GM18498 (cell line): ENCODE measurements around the gene DMBT1.

Experiments
- ATAC-seq: cut with Tn5 transposase; IDR thresholded peaks from one replicate; pipeline ENCODE4 v1.9.1; 2021; ENCODE audit warnings: mild to moderate bottlenecking, moderate library complexity; ENCODE audit not compliant: unreplicated experiment

The DMBT1 gene

GRCh38 chr10:122548407-122549085 lies 12.0 kb upstream of the DMBT1 start:
- ATAC-seq: no peak

DNA sequence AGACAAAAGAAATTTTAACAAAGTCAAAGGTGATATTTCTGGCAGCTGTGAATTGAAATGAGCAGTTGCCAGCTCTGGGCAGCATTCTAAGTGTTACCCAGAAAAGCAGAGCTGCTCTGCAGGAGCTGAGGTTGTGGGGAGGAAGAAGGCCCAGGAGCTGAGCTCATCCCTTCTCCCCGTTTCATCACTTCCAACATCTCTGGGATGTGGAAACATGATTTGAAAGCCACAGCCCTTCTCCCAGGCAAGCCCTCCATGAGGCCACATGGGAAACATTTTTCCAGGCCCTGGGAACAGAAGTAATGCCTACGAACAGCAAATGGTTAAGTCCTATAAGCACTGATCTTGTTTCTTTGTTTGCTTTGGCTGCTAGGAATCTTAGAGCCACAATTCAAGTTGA lies 10.9 kb upstream of the DMBT1 start:
- no peak for ATAC-seq

DNA sequence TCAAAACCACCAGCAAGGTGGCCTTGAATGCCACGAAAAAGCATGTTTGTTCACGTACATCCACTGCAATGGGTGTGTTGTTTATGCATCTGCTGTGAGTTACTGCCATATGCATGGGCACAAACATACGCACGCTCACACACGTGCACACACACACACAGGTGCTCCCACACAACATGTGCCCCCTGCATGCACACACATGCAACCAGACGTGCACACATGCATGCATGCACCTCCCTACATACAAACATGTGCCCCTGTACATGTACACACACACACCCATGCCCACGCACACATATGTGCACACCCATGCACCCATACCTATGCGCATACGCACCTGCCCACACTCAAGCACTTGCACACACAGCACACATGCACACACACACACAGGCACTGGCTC lies 10.1 kb upstream of the DMBT1 start:
- ATAC-seq: no peak

DNA sequence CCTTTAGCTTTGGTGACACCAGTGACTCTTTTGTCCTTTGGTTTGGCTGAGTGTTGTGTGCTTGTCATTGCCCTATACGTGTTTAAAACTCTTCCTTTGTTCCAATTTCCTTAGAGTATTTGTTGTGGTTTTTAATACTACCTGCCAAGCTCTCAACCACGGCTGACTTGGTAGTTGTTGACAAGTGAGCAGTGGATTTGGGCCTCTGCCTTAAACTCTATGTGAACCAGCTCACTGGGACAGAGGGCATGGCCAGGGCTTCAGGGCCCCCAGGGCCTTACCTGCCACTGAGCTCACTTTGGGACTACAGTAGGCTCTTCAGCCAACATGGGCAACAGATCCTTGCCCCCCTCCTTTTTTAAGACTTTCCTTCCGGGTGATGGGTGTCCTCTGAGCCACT lies 9.6 kb upstream of the DMBT1 start:
- ATAC-seq: no peak

GRCh38 chr10:122551450-122551849 lies 9.1 kb upstream of the DMBT1 start:
- no peak for ATAC-seq

GRCh38 chr10:122553341-122553740 lies 7.2 kb upstream of the DMBT1 start:
- ATAC-seq: no peak

- no peak for ATAC-seq
These were observed 6.2 kb upstream of the DMBT1 start for GRCh38 chr10:122554131-122555036.

- no peak for ATAC-seq
These were observed 5.1 kb upstream of the DMBT1 start for GRCh38 chr10:122555442-122555841.

GRCh38 chr10:122557516-122557915 lies 3.0 kb upstream of the DMBT1 start:
- ATAC-seq: no peak

DNA sequence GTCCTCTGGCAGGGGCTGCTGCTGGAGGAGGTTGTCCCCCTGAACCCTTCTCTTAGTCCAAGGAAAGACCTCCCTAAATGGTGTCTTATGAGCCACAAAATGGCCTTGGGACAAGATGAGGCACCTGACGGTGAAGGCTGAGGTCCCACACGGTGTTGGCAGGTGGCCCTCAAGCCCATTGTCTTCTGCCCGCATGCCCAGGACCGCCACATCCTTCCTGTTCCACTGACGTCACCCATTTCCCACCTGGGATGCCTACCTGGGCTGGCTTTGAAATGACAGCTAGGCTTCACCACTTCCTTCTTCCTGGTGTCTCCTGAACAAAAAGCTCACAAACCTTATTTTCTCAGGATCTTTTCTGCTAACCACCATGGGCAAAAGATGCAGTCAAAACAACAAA lies 2.1 kb upstream of the DMBT1 start:
- no peak for ATAC-seq

DNA sequence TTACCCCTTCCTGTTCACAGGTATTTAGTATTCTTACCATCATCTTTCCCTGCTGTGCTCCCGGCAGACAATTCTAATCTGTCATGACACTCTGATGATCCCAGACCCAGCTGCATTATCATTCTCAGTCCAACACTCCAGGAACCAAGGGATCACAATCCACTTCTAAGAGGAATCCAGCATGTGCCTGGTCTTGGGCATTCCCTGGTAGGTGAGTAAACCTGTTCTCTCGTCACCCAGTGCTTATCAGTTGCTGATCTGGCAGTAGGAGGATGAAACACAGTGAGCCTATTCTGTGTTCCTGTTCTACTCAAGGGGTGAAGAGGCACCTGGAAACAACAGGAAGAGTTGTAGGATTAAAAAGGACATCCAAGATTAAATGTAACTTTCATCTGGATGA lies 1.3 kb upstream of the DMBT1 start:
- no peak for ATAC-seq

- no peak for ATAC-seq
These were observed 658 bp downstream of the DMBT1 start for GRCh38 chr10:122561212-122561611.

DNA sequence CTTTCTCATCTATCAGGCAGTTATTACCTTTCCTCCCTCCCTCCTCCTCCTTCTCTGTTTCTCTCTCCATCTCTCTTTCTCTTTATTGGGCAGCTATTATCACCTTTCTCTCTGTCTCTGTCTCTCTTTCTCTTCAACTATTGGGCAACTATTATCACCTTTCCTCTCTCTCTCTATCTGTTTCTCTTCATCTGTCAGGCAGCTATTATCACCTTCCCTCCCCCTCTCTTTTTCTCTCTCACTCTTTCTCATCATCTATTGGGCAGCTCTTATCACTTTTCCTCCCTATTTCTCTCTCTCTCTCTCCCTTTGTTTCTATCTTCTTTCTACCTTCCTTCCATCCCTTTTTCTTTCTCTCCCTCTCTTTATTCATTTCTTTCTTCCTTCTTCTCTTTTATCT lies 1.2 kb downstream of the DMBT1 start:
- no peak for ATAC-seq

DNA sequence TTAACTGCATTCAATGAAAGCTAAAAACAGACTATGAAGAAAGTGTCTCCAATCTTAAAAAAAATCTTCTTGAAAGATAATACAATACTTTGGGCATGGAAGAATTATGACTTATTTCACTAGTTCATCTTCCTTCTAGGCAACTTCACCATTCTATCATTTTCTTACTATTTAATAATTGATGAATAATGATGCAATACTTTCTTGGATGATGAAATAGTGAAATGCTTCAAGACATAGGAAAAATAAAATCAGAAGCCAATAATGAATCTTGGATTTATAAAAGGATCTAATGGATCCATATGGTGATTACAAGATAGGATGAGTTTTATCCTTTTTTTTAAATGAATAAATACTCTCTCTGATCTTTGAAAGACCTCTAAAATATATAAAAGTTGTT lies 4.4 kb downstream of the DMBT1 start:
- no peak for ATAC-seq

GRCh38 chr10:122565766-122566206 lies 5.2 kb downstream of the DMBT1 start:
- no peak for ATAC-seq

DNA sequence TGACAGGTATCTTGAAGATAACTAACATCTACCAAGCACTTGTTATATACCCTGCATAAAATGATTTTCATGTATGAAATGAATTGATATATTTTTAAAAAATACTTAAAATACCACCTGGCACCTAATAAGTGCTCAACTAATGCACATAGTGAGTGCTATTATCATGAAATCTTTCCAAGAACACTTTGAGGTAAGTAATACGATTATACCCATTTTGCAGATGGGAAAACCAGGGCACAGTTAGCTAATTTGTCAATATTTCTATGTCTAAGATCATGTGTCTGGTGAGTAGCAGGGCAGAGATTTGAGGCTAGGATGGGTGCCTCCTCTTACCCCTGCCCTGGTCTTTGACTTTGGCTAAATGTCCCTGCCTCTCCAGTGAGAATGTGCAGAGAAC lies 6.1 kb downstream of the DMBT1 start:
- no peak for ATAC-seq

DNA sequence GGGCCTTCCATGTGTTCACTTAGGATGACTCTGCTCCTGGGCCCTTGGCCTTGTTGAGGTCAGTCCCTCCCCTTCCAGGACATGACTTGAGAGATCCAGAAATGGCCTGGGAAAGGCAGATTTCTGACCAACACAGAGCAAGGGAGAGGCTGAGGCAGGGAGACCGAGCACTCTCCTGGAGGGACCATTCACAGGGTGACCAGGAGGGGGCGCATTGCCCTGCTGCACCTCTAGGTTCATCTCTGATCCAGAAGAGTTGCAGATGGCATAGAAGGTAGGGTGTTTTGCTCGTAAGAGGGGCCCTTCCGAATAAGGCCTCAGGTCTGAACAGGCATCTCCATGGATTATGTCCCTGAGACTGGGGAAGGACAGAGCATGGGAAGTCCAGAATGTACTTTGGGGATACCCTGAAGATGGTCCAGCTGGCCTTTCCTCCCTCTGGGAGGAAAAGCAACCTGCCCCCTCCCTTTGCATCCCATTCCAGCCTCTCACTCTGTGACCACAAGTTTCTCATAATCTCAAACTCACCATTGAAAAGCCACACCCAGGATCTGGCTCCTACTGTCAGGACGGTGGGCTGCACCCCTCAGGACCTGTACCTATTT lies 6.6 kb downstream of the DMBT1 start:
- ATAC-seq: no peak

- no peak for ATAC-seq
These were observed 8.0 kb downstream of the DMBT1 start for GRCh38 chr10:122568551-122568950.

DNA sequence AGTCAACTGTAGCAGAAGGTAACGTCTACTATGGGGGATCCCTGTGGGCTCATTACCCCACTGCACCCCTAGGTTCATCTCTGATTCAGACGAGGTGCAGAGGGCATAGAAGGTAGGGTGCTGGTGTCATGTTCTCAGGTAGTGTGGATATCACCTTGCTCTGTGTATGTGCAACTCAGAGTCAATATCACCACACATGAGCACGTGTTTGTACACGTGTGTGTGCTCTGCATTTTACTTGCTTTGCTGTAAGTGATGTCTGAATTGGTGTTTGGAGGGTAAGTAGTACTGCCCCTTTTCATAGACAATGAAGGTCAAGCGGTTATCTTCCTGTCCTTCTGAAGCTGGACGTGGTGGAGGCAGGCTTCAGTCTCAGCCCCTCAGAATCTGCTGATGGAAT lies 10.4 kb downstream of the DMBT1 start:
- no peak for ATAC-seq

DNA sequence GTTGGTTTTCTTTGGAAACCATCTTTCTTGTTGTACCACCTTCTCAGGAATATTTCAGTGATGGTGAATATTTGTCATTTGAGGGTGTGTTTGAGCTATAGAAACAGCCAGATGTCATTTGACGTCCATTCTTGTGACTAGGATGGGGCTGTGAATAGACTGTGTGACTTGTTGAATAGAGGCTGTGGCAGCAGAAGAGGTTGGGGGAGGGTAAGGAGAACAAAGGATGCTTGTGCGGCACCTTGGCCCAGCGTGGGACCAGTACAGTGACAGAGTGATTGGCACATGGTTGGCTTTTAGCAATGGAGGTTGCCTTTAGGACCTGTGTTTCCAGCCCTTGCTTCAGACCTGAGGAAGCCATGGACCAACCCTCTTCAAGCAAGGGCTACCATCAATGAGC lies 11.3 kb downstream of the DMBT1 start:
- ATAC-seq: no peak

DNA sequence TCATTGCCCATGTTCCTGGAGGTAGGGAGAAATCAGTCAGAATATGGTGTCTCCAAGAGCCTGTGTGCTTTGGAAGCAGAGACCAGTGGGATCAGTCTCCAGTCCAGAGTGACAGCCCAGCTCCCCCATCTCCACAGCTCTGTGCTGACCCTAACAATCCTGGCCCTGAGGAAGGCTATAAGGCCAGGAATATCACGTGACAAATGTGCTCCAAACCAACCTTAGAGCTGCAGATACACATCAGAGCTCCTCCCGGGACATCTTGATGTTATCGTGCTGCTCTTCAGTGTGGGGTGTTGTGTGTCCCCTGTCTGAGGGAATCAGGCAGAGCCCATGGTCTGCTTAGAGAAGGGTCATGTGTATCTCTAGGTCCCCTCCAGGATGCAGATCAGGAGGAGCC lies 15.2 kb downstream of the DMBT1 start:
- ATAC-seq: no peak

DNA sequence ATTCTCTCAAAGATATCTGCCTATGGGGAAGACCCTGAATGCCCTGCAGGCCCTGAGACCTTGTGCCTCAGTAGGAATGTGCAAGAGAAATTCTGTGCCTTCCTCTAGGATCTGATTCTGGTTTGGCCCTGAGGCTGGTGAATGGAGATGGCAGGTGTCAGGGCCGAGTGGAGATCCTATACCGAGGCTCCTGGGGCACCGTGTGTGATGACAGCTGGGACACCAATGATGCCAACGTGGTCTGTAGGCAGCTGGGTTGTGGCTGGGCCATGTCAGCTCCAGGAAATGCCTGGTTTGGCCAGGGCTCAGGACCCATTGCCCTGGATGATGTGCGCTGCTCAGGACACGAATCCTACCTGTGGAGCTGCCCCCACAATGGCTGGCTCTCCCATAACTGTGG lies 15.7 kb downstream of the DMBT1 start:
- no peak for ATAC-seq
